Right lung (tissue), 5 donors: Measurements from ENCODE around the gene ACTBL2. TPM values are rescaled to one million over a fixed set of nuclear protein-coding genes. Genes with fewer than 3 reads are reported as not detected.
A peak's percentile ranks its signal among the peaks of the same experiment; 100 is the strongest.
"Not testable (repeated sequence)": the region's sequence is repeated elsewhere in the genome, so short reads cannot be mapped to it uniquely, and the experiment has no call there.

Source experiments
- DNase-seq, 2 donors: peaks; one replicate each; pipeline ENCODE4 v3.0.0-alpha.2; 2013
- polyA plus RNA-seq, 5 donors: library from polyadenylated mRNA; unstranded; fragments of 120-200 nt; gene quantifications; one replicate each; pipeline versions ENCODE4 v1.2.1 to v1.2.3, GENCODE V29; 2013; ENCODE audit warnings: inconsistent platforms in 1 of 5, low replicate concordance in 1 of 5; ENCODE audit not compliant: insufficient read length in 5 of 5, insufficient read depth in 1 of 5

The ACTBL2 gene
- polyA plus RNA-seq, 5 donors = not detected

GRCh38 chr5:57494104-57495098 lies 11.8 kb upstream of the ACTBL2 start:
- DNase-seq = no peak

- no peak for DNase-seq
These were observed 10.4 kb upstream of the ACTBL2 start for GRCh38 chr5:57493034-57493433.

GRCh38 chr5:57492632-57493031 lies 10.0 kb upstream of the ACTBL2 start:
- no peak for DNase-seq

GRCh38 chr5:57491369-57491965 lies 8.9 kb upstream of the ACTBL2 start:
- DNase-seq = no peak

- no peak for DNase-seq
These were observed 5.8 kb upstream of the ACTBL2 start for GRCh38 chr5:57488215-57488955.

GRCh38 chr5:57486027-57486602 lies 3.5 kb upstream of the ACTBL2 start:
- no peak for DNase-seq

GRCh38 chr5:57478826-57479225 lies 3.8 kb downstream of the ACTBL2 start:
- DNase-seq = no peak

- no peak for DNase-seq
These were observed 6.0 kb downstream of the ACTBL2 start for GRCh38 chr5:57476601-57477056.

- no peak for DNase-seq
These were observed 12.3 kb downstream of the ACTBL2 start for GRCh38 chr5:57470339-57470738.

GRCh38 chr5:57468481-57469163 lies 14.0 kb downstream of the ACTBL2 start:
- peak in 1 of 2 donors; percentile 42 for DNase-seq

- no peak for DNase-seq
These were observed 16.1 kb downstream of the ACTBL2 start for GRCh38 chr5:57466544-57466943.

- not testable (repeated sequence) for DNase-seq
These were observed 22.6 kb downstream of the ACTBL2 start for GRCh38 chr5:57460056-57460455.

- DNase-seq = no peak
These were observed 24.2 kb downstream of the ACTBL2 start for GRCh38 chr5:57458443-57458842.

GRCh38 chr5:57456531-57457135 lies 26.0 kb downstream of the ACTBL2 start:
- no peak for DNase-seq

GRCh38 chr5:57455511-57456455 lies 26.8 kb downstream of the ACTBL2 start:
- no peak for DNase-seq

- no peak for DNase-seq
These were observed 27.7 kb downstream of the ACTBL2 start for GRCh38 chr5:57454896-57455295.

GRCh38 chr5:57453728-57454127 lies 28.9 kb downstream of the ACTBL2 start:
- DNase-seq = no peak

- DNase-seq = no peak
These were observed 29.7 kb downstream of the ACTBL2 start for GRCh38 chr5:57452885-57453284.
